ENCODE measurements around the gene OR10D3. TPM values are rescaled to one million over a fixed set of nuclear protein-coding genes. Genes with fewer than 3 reads are reported as not detected.

The OR10D3 gene
- not detected for total RNA-seq
- total RNA-seq (2013), result not detected
- total RNA-seq, result 0 reads per million in 29 experiments

- no peak within 1 kb of the TSS for H3K4me3 ChIP-seq (ENCODE audit: control insufficient read depth in 1 of 2, extremely low read depth in 1 of 2, low read length in 1 of 2)
- H3K4me1 Mint-ChIP-seq, result no peaks in the 10 kb centered on the region
- no CpG with 5 or more reads among the region's 3 CpGs for WGBS (ENCODE audit: insufficient coverage)
- CTCF ChIA-PET, result no interaction called here
- H3K27ac ChIP-seq (ENCODE audit: low read length), result no peak within 1 kb of the TSS
- no peaks in the 10 kb centered on the region for H3K27me3 ChIP-seq (replicated peaks in 1 of 2; ENCODE audit: control insufficient read depth in 2 of 2, extremely low read depth in 1 of 2, insufficient read depth in 2 of 2, low read length in 1 of 2)
- ATAC-seq (replicated peaks in 1 of 4) (no peak), DNase-seq (no peak)
- no peaks in the 10 kb centered on the region for H3K36me3 ChIP-seq (ENCODE audit: control insufficient read depth in 2 of 2, extremely low read depth in 1 of 2, insufficient read depth in 1 of 2, low read length in 1 of 2)
- POLR2A ChIA-PET, result no interaction called here
- H3K36me3 Mint-ChIP-seq, result no peaks in the 10 kb centered on the region
- no peaks in the 10 kb centered on the region for H3K9me3 ChIP-seq
- H3K4me3 Mint-ChIP-seq, result no peak within 1 kb of the TSS
- H3K27me3 Mint-ChIP-seq, result peaks cover 11 to 27% of the 10 kb centered on the region in 2 donors
- H3K4me1 ChIP-seq (ENCODE audit: control insufficient read depth in 1 of 2, extremely low read depth in 1 of 2, insufficient read depth in 2 of 2, low read length in 2 of 2), result no peaks in the 10 kb centered on the region
- no peak within 1 kb of the TSS for H3K27ac Mint-ChIP-seq
- no peaks in the 10 kb centered on the region for H3K9me3 Mint-ChIP-seq
These were observed at the start of gene OR10D3 for GRCh38 chr11:124183068-124183467. OR10D3 (plus strand) TSS chr11:124183345; CDS start chr11:124185270, 1,925 bp downstream.

DNA sequence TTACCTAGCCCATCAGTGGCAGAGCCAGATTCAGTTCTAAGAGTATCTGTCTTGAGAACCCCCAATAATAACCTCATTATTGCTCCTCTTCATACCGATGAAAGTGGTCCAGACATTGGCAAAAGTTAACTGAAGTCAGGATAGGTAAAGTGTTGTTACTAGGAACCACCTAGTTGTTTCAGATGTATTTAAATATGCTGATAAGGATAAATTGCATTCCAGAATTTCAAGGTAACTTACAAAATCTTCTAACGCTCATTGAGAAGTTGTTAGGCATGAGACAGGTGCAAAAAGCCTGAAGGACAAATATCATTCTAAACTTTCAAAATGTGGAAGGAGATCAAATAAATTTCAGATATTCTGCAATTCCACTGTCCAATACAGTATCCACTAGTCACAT, 40.1 kb upstream of the OR10D3 start:
- POLR2A ChIA-PET, result no interaction called here
- H3K36me3 Mint-ChIP-seq, result peaks cover 71% of the 10 kb centered on the region
- no CpG with 5 or more reads among the region's 2 CpGs for WGBS (ENCODE audit: insufficient coverage)

GRCh38 chr11:124147951-124148350, 35.2 kb upstream of the OR10D3 start:
- Histone ChIP-seq H3K9me3 (no peaks in the 10 kb centered on the region), H3K27ac (ENCODE audit: low read length) (no peak overlapping the region), H3K4me1 (ENCODE audit: control insufficient read depth in 1 of 2, extremely low read depth in 1 of 2, insufficient read depth in 2 of 2, low read length in 2 of 2) (no peaks in the 10 kb centered on the region), H3K27me3 (replicated peaks in 1 of 2; ENCODE audit: control insufficient read depth in 2 of 2, extremely low read depth in 1 of 2, insufficient read depth in 2 of 2, low read length in 1 of 2) (no peaks in the 10 kb centered on the region), H3K4me3 (ENCODE audit: control insufficient read depth in 1 of 2, extremely low read depth in 1 of 2, low read length in 1 of 2) (no peak overlapping the region), H3K36me3 (ENCODE audit: control insufficient read depth in 2 of 2, extremely low read depth in 1 of 2, insufficient read depth in 1 of 2, low read length in 1 of 2) (no peaks in the 10 kb centered on the region)
- ATAC-seq (replicated peaks in 1 of 4) (no peak), DNase-seq (no peak)
- H3K4me3 Mint-ChIP-seq, result no peak overlapping the region
- WGBS (ENCODE audit: insufficient coverage), result no CpG with 5 or more reads among the region's 2 CpGs
- ChIA-PET POLR2A (no interaction called here), CTCF (no interaction called here)
- no peaks in the 10 kb centered on the region for H3K9me3 Mint-ChIP-seq
- H3K4me1 Mint-ChIP-seq, result no peaks in the 10 kb centered on the region
- H3K27me3 Mint-ChIP-seq, result no peaks in the 10 kb centered on the region
- no peak overlapping the region for H3K27ac Mint-ChIP-seq
- peaks cover 28% of the 10 kb centered on the region for H3K36me3 Mint-ChIP-seq

More for the DNA sequence above, 40.1 kb upstream of the OR10D3 start:
- ATAC-seq (replicated peaks in 1 of 4) (no peak), DNase-seq (no peak)
- H3K36me3 ChIP-seq (ENCODE audit: control insufficient read depth in 2 of 2, extremely low read depth in 1 of 2, insufficient read depth in 1 of 2, low read length in 1 of 2), result peaks cover 0 to 2% of the 10 kb centered on the region in 2 donors
- CTCF ChIA-PET, result no interaction called here
- Mint-ChIP-seq H3K27me3 (no peaks in the 10 kb centered on the region), H3K4me3 (no peak overlapping the region), H3K4me1 (no peaks in the 10 kb centered on the region), H3K9me3 (peaks cover 0 to 10% (median 7%) of the 10 kb centered on the region in 3 donors), H3K27ac (no peak overlapping the region)
- no peaks in the 10 kb centered on the region for H3K9me3 ChIP-seq
- no peaks in the 10 kb centered on the region for H3K4me1 ChIP-seq (ENCODE audit: control insufficient read depth in 1 of 2, extremely low read depth in 1 of 2, insufficient read depth in 2 of 2, low read length in 2 of 2)
- no peaks in the 10 kb centered on the region for H3K27me3 ChIP-seq (replicated peaks in 1 of 2; ENCODE audit: control insufficient read depth in 2 of 2, extremely low read depth in 1 of 2, insufficient read depth in 2 of 2, low read length in 1 of 2)
- H3K4me3 ChIP-seq (ENCODE audit: control insufficient read depth in 1 of 2, extremely low read depth in 1 of 2, low read length in 1 of 2), result no peak overlapping the region
- H3K27ac ChIP-seq (ENCODE audit: low read length), result no peak overlapping the region

- Mint-ChIP-seq H3K9me3 (no peaks in the 10 kb centered on the region), H3K27me3 (no peaks in the 10 kb centered on the region), H3K4me1 (no peaks in the 10 kb centered on the region), H3K4me3 (no peak overlapping the region), H3K36me3 (peaks cover 11% of the 10 kb centered on the region), H3K27ac (no peak overlapping the region)
- no peak overlapping the region for H3K4me3 ChIP-seq (ENCODE audit: control insufficient read depth in 1 of 2, extremely low read depth in 1 of 2, low read length in 1 of 2)
- no peaks in the 10 kb centered on the region for H3K4me1 ChIP-seq (ENCODE audit: control insufficient read depth in 1 of 2, extremely low read depth in 1 of 2, insufficient read depth in 2 of 2, low read length in 2 of 2)
- H3K27me3 ChIP-seq (replicated peaks in 1 of 2; ENCODE audit: control insufficient read depth in 2 of 2, extremely low read depth in 1 of 2, insufficient read depth in 2 of 2, low read length in 1 of 2), result no peaks in the 10 kb centered on the region
- DNase-seq (no peak), ATAC-seq (replicated peaks in 1 of 4) (no peak)
- H3K36me3 ChIP-seq (ENCODE audit: control insufficient read depth in 2 of 2, extremely low read depth in 1 of 2, insufficient read depth in 1 of 2, low read length in 1 of 2), result no peaks in the 10 kb centered on the region
- WGBS (ENCODE audit: insufficient coverage), result 60% methylated on average over 1 of the region's 5 CpGs
- no peak overlapping the region for H3K27ac ChIP-seq (ENCODE audit: low read length)
- ChIA-PET POLR2A (no interaction called here), CTCF (no interaction called here)
- H3K9me3 ChIP-seq, result no peaks in the 10 kb centered on the region
These were observed 32.5 kb upstream of the OR10D3 start for GRCh38 chr11:124150684-124151083.

DNA sequence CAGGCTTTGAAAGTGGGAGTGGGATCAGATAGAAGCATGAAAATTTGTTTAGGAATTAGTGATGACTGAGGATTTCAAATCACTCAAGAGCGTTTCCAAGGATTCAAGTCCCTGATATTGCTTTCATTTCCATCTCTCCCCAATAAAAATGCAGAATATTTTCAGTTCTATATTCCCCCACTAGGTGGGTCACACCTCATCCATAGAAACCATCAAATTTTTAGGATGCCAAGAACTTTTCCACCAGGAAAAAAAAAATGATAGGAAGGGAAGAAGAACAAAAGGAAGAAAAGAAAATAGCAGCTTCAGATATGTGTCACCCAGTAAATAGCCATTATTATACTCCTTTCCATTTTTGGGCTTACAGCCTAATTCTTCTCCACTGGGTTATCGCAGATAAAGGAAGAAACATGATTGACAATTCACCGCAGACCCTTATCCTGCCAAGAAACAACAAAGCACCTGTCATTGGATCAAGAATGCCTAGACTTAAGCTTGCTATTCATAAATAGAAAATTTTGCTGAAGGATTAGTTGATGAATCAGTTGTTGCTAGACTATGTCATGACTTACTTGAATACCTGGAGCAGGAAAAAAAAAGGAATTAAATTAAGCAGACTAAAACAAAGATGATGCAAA, 30.3 kb upstream of the OR10D3 start:
- no peak overlapping the region for H3K27ac ChIP-seq (ENCODE audit: low read length)
- peaks cover 0 to 7% of the 10 kb centered on the region in 2 donors for H3K27me3 Mint-ChIP-seq
- DNase-seq (no peak), ATAC-seq (replicated peaks in 1 of 4) (no peak)
- no peaks in the 10 kb centered on the region for H3K27me3 ChIP-seq (replicated peaks in 1 of 2; ENCODE audit: control insufficient read depth in 2 of 2, extremely low read depth in 1 of 2, insufficient read depth in 2 of 2, low read length in 1 of 2)
- H3K4me3 ChIP-seq (ENCODE audit: control insufficient read depth in 1 of 2, extremely low read depth in 1 of 2, low read length in 1 of 2), result no peak overlapping the region
- H3K4me1 ChIP-seq (ENCODE audit: control insufficient read depth in 1 of 2, extremely low read depth in 1 of 2, insufficient read depth in 2 of 2, low read length in 2 of 2), result no peaks in the 10 kb centered on the region
- no peaks in the 10 kb centered on the region for H3K36me3 Mint-ChIP-seq
- ChIA-PET POLR2A (interaction anchor here in 1 of 2 donors (0.6 kb wide), 1 partner anchor 331 kb away, joined by 3 read pairs; no protein-coding TSS in a partner anchor), CTCF (no interaction called here)
- H3K4me1 Mint-ChIP-seq, result no peaks in the 10 kb centered on the region
- H3K36me3 ChIP-seq (ENCODE audit: control insufficient read depth in 2 of 2, extremely low read depth in 1 of 2, insufficient read depth in 1 of 2, low read length in 1 of 2), result no peaks in the 10 kb centered on the region
- WGBS (ENCODE audit: insufficient coverage), result no CpG with 5 or more reads among the region's 3 CpGs
- H3K9me3 ChIP-seq, result no peaks in the 10 kb centered on the region
- H3K4me3 Mint-ChIP-seq, result no peak overlapping the region
- no peak overlapping the region for H3K27ac Mint-ChIP-seq
- H3K9me3 Mint-ChIP-seq, result no peaks in the 10 kb centered on the region

- Mint-ChIP-seq H3K4me1 (no peaks in the 10 kb centered on the region), H3K36me3 (no peaks in the 10 kb centered on the region), H3K27ac (no peak overlapping the region), H3K4me3 (no peak overlapping the region), H3K27me3 (peaks cover 0 to 13% of the 10 kb centered on the region in 2 donors), H3K9me3 (no peaks in the 10 kb centered on the region)
- Histone ChIP-seq H3K27ac (ENCODE audit: low read length) (no peak overlapping the region), H3K4me3 (ENCODE audit: control insufficient read depth in 1 of 2, extremely low read depth in 1 of 2, low read length in 1 of 2) (no peak overlapping the region), H3K4me1 (ENCODE audit: control insufficient read depth in 1 of 2, extremely low read depth in 1 of 2, insufficient read depth in 2 of 2, low read length in 2 of 2) (no peaks in the 10 kb centered on the region), H3K9me3 (no peaks in the 10 kb centered on the region), H3K36me3 (ENCODE audit: control insufficient read depth in 2 of 2, extremely low read depth in 1 of 2, insufficient read depth in 1 of 2, low read length in 1 of 2) (no peaks in the 10 kb centered on the region), H3K27me3 (replicated peaks in 1 of 2; ENCODE audit: control insufficient read depth in 2 of 2, extremely low read depth in 1 of 2, insufficient read depth in 2 of 2, low read length in 1 of 2) (no peaks in the 10 kb centered on the region)
- no CpG with 5 or more reads among the region's 2 CpGs for WGBS (ENCODE audit: insufficient coverage)
- DNase-seq, result no peak
- POLR2A ChIA-PET, result no interaction called here
- CTCF ChIA-PET, result interaction anchor here in 1 of 2 donors (1.0 kb wide), 1 partner anchor 577 kb away, joined by 3 read pairs; no protein-coding TSS in a partner anchor
- no peak for ATAC-seq (replicated peaks in 1 of 4)
These were observed 29.3 kb upstream of the OR10D3 start for GRCh38 chr11:124153821-124154220.

DNA sequence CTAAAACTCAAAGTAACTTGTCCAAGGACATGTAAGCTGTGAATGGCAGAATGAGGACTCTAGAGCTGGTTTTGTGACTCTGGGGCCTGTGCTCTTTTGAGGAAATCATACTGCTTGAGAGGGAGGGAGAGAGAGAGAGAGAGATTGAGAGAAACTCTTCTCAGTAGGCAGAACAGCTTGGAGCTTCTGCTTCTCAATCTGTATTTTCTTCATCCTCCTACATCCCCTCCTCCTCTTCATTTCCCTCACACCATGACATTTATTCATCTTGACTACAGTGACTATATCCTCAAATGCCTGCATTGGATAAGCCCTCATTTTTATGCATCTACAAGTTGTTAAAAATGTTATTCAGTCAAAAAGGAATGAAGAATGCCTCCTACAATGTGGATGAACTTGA, 23.7 kb upstream of the OR10D3 start:
- Histone ChIP-seq H3K4me1 (ENCODE audit: control insufficient read depth in 1 of 2, extremely low read depth in 1 of 2, insufficient read depth in 2 of 2, low read length in 2 of 2) (no peaks in the 10 kb centered on the region), H3K27ac (ENCODE audit: low read length) (no peak overlapping the region), H3K9me3 (no peaks in the 10 kb centered on the region), H3K4me3 (ENCODE audit: control insufficient read depth in 1 of 2, extremely low read depth in 1 of 2, low read length in 1 of 2) (no peak overlapping the region), H3K27me3 (replicated peaks in 1 of 2; ENCODE audit: control insufficient read depth in 2 of 2, extremely low read depth in 1 of 2, insufficient read depth in 2 of 2, low read length in 1 of 2) (peaks cover 0 to 3% of the 10 kb centered on the region in 2 experiments), H3K36me3 (ENCODE audit: control insufficient read depth in 2 of 2, extremely low read depth in 1 of 2, insufficient read depth in 1 of 2, low read length in 1 of 2) (no peaks in the 10 kb centered on the region)
- ChIA-PET CTCF (no interaction called here), POLR2A (no interaction called here)
- Mint-ChIP-seq H3K4me3 (no peak overlapping the region), H3K27ac (no peak overlapping the region), H3K27me3 (peaks cover 3 to 17% of the 10 kb centered on the region in 2 donors), H3K36me3 (no peaks in the 10 kb centered on the region), H3K4me1 (no peaks in the 10 kb centered on the region), H3K9me3 (peaks cover 0 to 5% (median 0%) of the 10 kb centered on the region in 3 donors)
- ATAC-seq (replicated peaks in 1 of 4) (no peak), DNase-seq (no peak)
